Motor neuron (in vitro differentiated cells): ENCODE data around the gene PKIG. TPM values are rescaled to one million over a fixed set of nuclear protein-coding genes. Genes with fewer than 3 reads are reported as not detected.

Experiments used
- ATAC-seq, 8 experiments: fragments of 200-7000 bp; cut with Tn5 transposase; replicated peaks in 6 of 8; 2 replicates each; pipeline ENCODE4 v1.8.0; 2021; ENCODE audit warnings: mild to moderate bottlenecking in 8 of 8, moderate library complexity in 8 of 8
- H3K27ac ChIP-seq, 2 donors: fragments of 250-450 bp; sonication (Bioruptor Pico); 2 replicates each; pipeline ENCODE4 v1.9.0; 2021; ENCODE audit warnings: antibody characterized with exemption in 2 of 2, mild to moderate bottlenecking in 2 of 2, moderate library complexity in 1 of 2
- H3K4me1 ChIP-seq, 2 donors: fragments of 250-450 bp; sonication (Bioruptor Pico); replicated peaks in 1 of 2; 2 replicates each; pipeline ENCODE4 v1.6.1; 2021; ENCODE audit warnings: antibody characterized with exemption in 2 of 2, mild to moderate bottlenecking in 2 of 2, moderate library complexity in 1 of 2
- H3K4me3 ChIP-seq, 5 donors: fragments of 250-450 bp; sonication (Bioruptor Pico); 2 replicates each; pipeline ENCODE4 v1.9.0; 2021; ENCODE audit warnings: antibody characterized with exemption in 5 of 5, mild to moderate bottlenecking in 5 of 5, moderate library complexity in 4 of 5
- WGBS, 10 experiments: fragments of 450-650 bp; shearing (Covaris generic); methylation state at CpG; one replicate each; pipeline ENCODE4 v1.0.0; 2022; 5-methylcytosine and 5-hydroxymethylcytosine counted together
- in situ Hi-C, 9 experiments: fragments of 400-800 bp; cut with MboI; loops; one replicate each; pipeline ENCODE4 v1.15.0; 2021; ENCODE audit warnings: low sequenced_read_pairs in 9 of 9, low pct_unique_long_range_greater_than_20kb in 2 of 9; ENCODE audit not compliant: unreplicated experiment in 9 of 9
- total RNA-seq, 8 experiments: library from RNA; unstranded; fragments of 300-600 nt; gene quantifications; 2 replicates each; pipeline versions ENCODE4 v1.2.3 to v1.2.4, GENCODE V29; 2022

Gene PKIG
- total RNA-seq, 8 experiments from 2014 or later = 16.5 to 92.6 (median 28.5) TPM

- H3K4me3 ChIP-seq = peak overlapping the region in 1 of 5 donors; percentile 1
- peaks cover 3 to 28% of the 10 kb centered on the region in 2 donors for H3K4me1 ChIP-seq
- peak overlapping the region in 1 of 2 donors; percentile 64 for H3K27ac ChIP-seq
- 0 to 58% (median 16%) methylated on average over 1 to 9 of the region's 17 CpGs for WGBS, 10 experiments
- in situ Hi-C loops = no loop called here
- ATAC-seq = peak; percentile 68 to 91 (median 77)
Measured at GRCh38 chr20:44642203-44643153, 60.1 kb downstream of the PKIG start.

- peaks cover 3 to 28% of the 10 kb centered on the region in 2 donors for H3K4me1 ChIP-seq
- H3K27ac ChIP-seq = no peak overlapping the region
- ATAC-seq = no peak
- in situ Hi-C loops = no loop called here
- H3K4me3 ChIP-seq = no peak overlapping the region
- no CpG with 5 or more reads among the region's 1 CpG for WGBS, 10 experiments
Measured at GRCh38 chr20:44643154-44643519, 60.8 kb downstream of the PKIG start.

- ATAC-seq = peak; percentile 11 to 83 (median 69)
- 18 to 100% (median 63%) methylated on average over 1 to 13 of the region's 16 CpGs; no CpG with 5 or more reads in 5 of the 10 experiments for WGBS, 10 experiments
- Histone ChIP-seq H3K27ac (no peak overlapping the region), H3K4me1 (peaks cover 3 to 28% of the 10 kb centered on the region in 2 donors), H3K4me3 (no peak overlapping the region)
- in situ Hi-C loops = no loop called here
Measured at GRCh38 chr20:44643596-44644229, 61.3 kb downstream of the PKIG start.

GRCh38 chr20:44644230-44644617, 61.8 kb downstream of the PKIG start:
- peaks cover 3 to 28% of the 10 kb centered on the region in 2 donors for H3K4me1 ChIP-seq
- no peak overlapping the region for H3K4me3 ChIP-seq
- 60 to 100% (median 90%) methylated on average over 1 to 7 of the region's 8 CpGs; no CpG with 5 or more reads in 4 of the 10 experiments for WGBS, 10 experiments
- in situ Hi-C loops = no loop called here
- H3K27ac ChIP-seq = no peak overlapping the region
- no peak for ATAC-seq

GRCh38 chr20:44644667-44645131, 62.3 kb downstream of the PKIG start:
- ATAC-seq = no peak
- Histone ChIP-seq H3K4me1 (peaks cover 3 to 28% of the 10 kb centered on the region in 2 donors), H3K4me3 (no peak overlapping the region), H3K27ac (no peak overlapping the region)
- in situ Hi-C loops = no loop called here
- WGBS, 10 experiments = 60 to 100% (median 93%) methylated on average over 1 to 4 of the region's 7 CpGs; no CpG with 5 or more reads in 6 of the 10 experiments

GRCh38 chr20:44646023-44646640, 63.8 kb downstream of the PKIG start:
- in situ Hi-C loops = no loop called here
- peaks cover 3 to 28% of the 10 kb centered on the region in 2 donors for H3K4me1 ChIP-seq
- no peak overlapping the region for H3K4me3 ChIP-seq
- H3K27ac ChIP-seq = peak overlapping the region in 1 of 2 donors; percentile 74
- WGBS, 10 experiments = 20 to 61% methylated on average over 1 to 3 of the region's 4 CpGs; no CpG with 5 or more reads in 8 of the 10 experiments
- ATAC-seq = no peak

- 6 to 100% (median 80%) methylated on average over 2 to 5 of the region's 10 CpGs; no CpG with 5 or more reads in 3 of the 10 experiments for whole genome bisulfite sequencing, 10 experiments
- no peak overlapping the region for H3K27ac ChIP-seq
- ATAC-seq = peak in 2 of 8 experiments; percentile 28 to 32
- in situ Hi-C loops = no loop called here
- peaks cover 3 to 28% of the 10 kb centered on the region in 2 donors for H3K4me1 ChIP-seq
- no peak overlapping the region for H3K4me3 ChIP-seq
Measured at GRCh38 chr20:44646641-44647274, 64.4 kb downstream of the PKIG start.

GRCh38 chr20:44648068-44648467, 65.7 kb downstream of the PKIG start:
- Histone ChIP-seq H3K27ac (no peak overlapping the region), H3K4me1 (peaks cover 0 to 19% of the 10 kb centered on the region in 2 donors), H3K4me3 (no peak overlapping the region)
- ATAC-seq = no peak
- 80 to 100% (median 96%) methylated on average over 1 to 4 of the region's 5 CpGs; no CpG with 5 or more reads in 6 of the 10 experiments for WGBS, 10 experiments
- in situ Hi-C loops = no loop called here

- Histone ChIP-seq H3K4me3 (no peak overlapping the region), H3K27ac (no peak overlapping the region), H3K4me1 (peaks cover 0 to 15% of the 10 kb centered on the region in 2 donors)
- WGBS, 10 experiments = 60 to 100% (median 82%) methylated on average over 1 to 6 of the region's 7 CpGs; no CpG with 5 or more reads in 2 of the 10 experiments
- in situ Hi-C loops = no loop called here
- no peak for ATAC-seq
Measured at GRCh38 chr20:44648579-44648978, 66.2 kb downstream of the PKIG start.

- ATAC-seq = no peak
- WGBS, 10 experiments = 40 to 100% (median 76%) methylated on average over 1 to 2 of the region's 3 CpGs; no CpG with 5 or more reads in 3 of the 10 experiments
- in situ Hi-C loops = no loop called here
- Histone ChIP-seq H3K4me3 (no peak overlapping the region), H3K27ac (no peak overlapping the region), H3K4me1 (peaks cover 0 to 11% of the 10 kb centered on the region in 2 donors)
Measured at GRCh38 chr20:44649126-44649525, 66.7 kb downstream of the PKIG start.

GRCh38 chr20:44649976-44650375, 67.6 kb downstream of the PKIG start:
- in situ Hi-C loops = no loop called here
- Histone ChIP-seq H3K4me3 (no peak overlapping the region), H3K27ac (no peak overlapping the region), H3K4me1 (peaks cover 0 to 10% of the 10 kb centered on the region in 2 donors)
- 83 to 100% (median 93%) methylated on average over 1 of the region's 6 CpGs; no CpG with 5 or more reads in 6 of the 10 experiments for WGBS, 10 experiments
- ATAC-seq = no peak

- peaks cover 0 to 8% of the 10 kb centered on the region in 2 donors for H3K4me1 ChIP-seq
- ATAC-seq = peak in 2 of 8 experiments; percentile 3 to 7
- in situ Hi-C loops = no loop called here
- WGBS, 10 experiments = 20 to 100% (median 63%) methylated on average over 1 to 6 of the region's 24 CpGs; no CpG with 5 or more reads in 4 of the 10 experiments
- H3K4me3 ChIP-seq = peak overlapping the region; percentile 34 to 61 (median 40)
- no peak overlapping the region for H3K27ac ChIP-seq
Measured at GRCh38 chr20:44650771-44651433, 68.5 kb downstream of the PKIG start.
